Progenitor cell of endocrine pancreas (in vitro differentiated cells): Measurements from ENCODE around the gene CCDC172. TPM values are rescaled to one million over a fixed set of nuclear protein-coding genes. Genes with fewer than 3 reads are reported as not detected.

Experiments used
- DNase-seq: peaks from one replicate; pipeline ENCODE4 v3.0.0; 2021; ENCODE audit warnings: low spot score; ENCODE audit not compliant: unreplicated experiment
- H3K27ac Mint-ChIP-seq: 2 replicates; pipeline ENCODE4 v1.8.0; 2021; ENCODE audit warnings: mild to moderate bottlenecking, moderate library complexity, mixed read lengths
- H3K27me3 Mint-ChIP-seq: 2 replicates; pipeline ENCODE4 v1.8.0; 2021; ENCODE audit warnings: mixed read lengths
- H3K36me3 Mint-ChIP-seq: 2 replicates; pipeline ENCODE4 v1.8.0; 2022; ENCODE audit warnings: mixed read lengths; ENCODE audit not compliant: insufficient read depth
- H3K4me1 Mint-ChIP-seq: 2 replicates; pipeline ENCODE4 v1.8.0; 2021; ENCODE audit warnings: low read depth, mixed read lengths
- H3K4me3 Mint-ChIP-seq: 2 replicates; pipeline ENCODE4 v1.8.0; 2021; ENCODE audit warnings: low read depth, mild to moderate bottlenecking, moderate library complexity, mixed read lengths
- H3K9me3 Mint-ChIP-seq: 2 replicates; pipeline ENCODE4 v1.8.0; 2021; ENCODE audit warnings: low read depth, mixed read lengths
- total RNA-seq: library from RNA; stranded (reverse); gene quantifications from 2 replicates; pipeline ENCODE4 v1.2.1, GENCODE V29; 2021
- TF ChIP-seq, protein P1 (sequence below): fragments of 200-600 bp; sonication (generic); IDR thresholded peaks from one replicate; pipeline ENCODE4 v1.5.0; 2021; ENCODE audit warnings: antibody characterized with exemption, mild to moderate bottlenecking; ENCODE audit not compliant: unreplicated experiment

CCDC172 gene
- total RNA-seq, 1 donor from 2014 or later = not detected

- no peak overlapping the region for H3K4me3 Mint-ChIP-seq
- DNase-seq = no peak
- H3K27me3 Mint-ChIP-seq = peaks cover 9% of the 10 kb centered on the region
- peaks cover 5% of the 10 kb centered on the region for H3K4me1 Mint-ChIP-seq
- no peaks in the 10 kb centered on the region for H3K9me3 Mint-ChIP-seq
- H3K27ac Mint-ChIP-seq = no peak overlapping the region
- no peaks in the 10 kb centered on the region for H3K36me3 Mint-ChIP-seq
- TF ChIP-seq, protein P1, sequence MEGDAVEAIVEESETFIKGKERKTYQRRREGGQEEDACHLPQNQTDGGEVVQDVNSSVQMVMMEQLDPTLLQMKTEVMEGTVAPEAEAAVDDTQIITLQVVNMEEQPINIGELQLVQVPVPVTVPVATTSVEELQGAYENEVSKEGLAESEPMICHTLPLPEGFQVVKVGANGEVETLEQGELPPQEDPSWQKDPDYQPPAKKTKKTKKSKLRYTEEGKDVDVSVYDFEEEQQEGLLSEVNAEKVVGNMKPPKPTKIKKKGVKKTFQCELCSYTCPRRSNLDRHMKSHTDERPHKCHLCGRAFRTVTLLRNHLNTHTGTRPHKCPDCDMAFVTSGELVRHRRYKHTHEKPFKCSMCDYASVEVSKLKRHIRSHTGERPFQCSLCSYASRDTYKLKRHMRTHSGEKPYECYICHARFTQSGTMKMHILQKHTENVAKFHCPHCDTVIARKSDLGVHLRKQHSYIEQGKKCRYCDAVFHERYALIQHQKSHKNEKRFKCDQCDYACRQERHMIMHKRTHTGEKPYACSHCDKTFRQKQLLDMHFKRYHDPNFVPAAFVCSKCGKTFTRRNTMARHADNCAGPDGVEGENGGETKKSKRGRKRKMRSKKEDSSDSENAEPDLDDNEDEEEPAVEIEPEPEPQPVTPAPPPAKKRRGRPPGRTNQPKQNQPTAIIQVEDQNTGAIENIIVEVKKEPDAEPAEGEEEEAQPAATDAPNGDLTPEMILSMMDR = no peak
Measured at GRCh38 chr10:116421815-116422214, 97.6 kb downstream of the CCDC172 start.

DNA sequence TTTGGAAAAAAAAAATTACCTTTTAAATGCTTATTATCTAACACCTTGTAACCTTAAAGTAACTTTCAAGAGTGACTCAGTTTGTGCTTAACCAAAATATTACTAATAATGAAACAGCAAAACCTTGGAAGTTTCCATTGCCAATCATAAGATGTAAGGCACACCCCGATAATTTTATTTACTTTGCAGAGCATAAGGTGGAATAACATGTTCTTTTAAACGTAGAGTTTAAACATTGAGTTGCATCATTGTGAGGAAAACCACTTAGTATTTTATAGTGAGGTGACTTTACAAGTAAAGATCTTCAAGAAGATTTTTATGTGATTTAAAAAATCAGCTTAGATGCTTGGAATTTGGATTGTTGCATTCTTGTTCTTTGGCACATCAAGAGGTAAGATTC, 103.4 kb downstream of the CCDC172 start, which contains the start of gene PNLIPRP3:
Gene PNLIPRP3, plus strand, starts transcription at position 177 of the 400 bp plus-strand sequence. Its CDS starts 166 bp downstream, at position 343.
- Mint-ChIP-seq H3K9me3 (no peaks in the 10 kb centered on the region), H3K27me3 (peaks cover 9% of the 10 kb centered on the region), H3K4me1 (peaks cover 5% of the 10 kb centered on the region), H3K36me3 (no peaks in the 10 kb centered on the region), H3K4me3 (no peak within 1 kb of the TSS), H3K27ac (no peak within 1 kb of the TSS)
- DNase-seq = no peak
- TF ChIP-seq, protein P1 = no peak

DNA sequence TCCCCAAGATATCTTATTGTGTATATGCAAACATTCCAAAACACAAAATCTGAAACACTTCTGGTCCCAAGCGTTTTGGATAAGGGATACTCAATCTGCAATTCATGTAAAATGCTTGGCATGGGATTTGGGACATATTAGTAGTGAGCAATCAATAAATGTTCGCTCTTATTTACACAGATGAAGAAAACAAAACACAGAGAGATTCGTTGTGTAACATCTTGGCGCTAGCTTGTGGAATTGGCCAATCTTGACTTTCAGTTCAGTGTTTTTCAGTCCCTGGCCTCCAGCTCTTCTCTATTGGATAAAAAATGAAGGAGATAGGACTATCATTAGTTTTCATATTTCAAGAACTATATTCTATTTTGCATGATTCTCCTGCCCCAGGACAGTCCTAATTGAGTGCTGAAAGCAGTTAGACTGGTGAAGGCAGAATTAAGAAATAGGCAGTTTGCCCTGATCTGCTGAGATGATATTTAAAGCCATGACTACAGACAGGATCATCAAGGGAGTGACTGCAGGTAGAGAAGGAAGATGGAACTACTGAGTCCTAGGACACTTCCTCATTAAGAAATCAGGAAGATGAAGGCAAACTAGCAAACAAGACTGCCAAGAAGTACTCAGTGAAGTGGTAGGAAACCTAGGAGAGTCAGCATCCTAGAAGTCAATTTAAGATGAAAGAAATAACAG, 105.2 kb downstream of the CCDC172 start:
- Mint-ChIP-seq H3K4me3 (no peak overlapping the region), H3K4me1 (peaks cover 5% of the 10 kb centered on the region), H3K27ac (no peak overlapping the region), H3K27me3 (peaks cover 9% of the 10 kb centered on the region), H3K36me3 (no peaks in the 10 kb centered on the region), H3K9me3 (no peaks in the 10 kb centered on the region)
- no peak for DNase-seq
- TF ChIP-seq, protein P1 = no peak

Other genes starting within 250 kb of the CCDC172 start
- 8.7 and 14.6 TPM in 2 replicates for gene GFRA1, start 51.2 kb upstream of the CCDC172 start, total RNA-seq
- gene PNLIPRP3, start 103.4 kb downstream of the CCDC172 start, total RNA-seq = not detected in 2 replicates
- not detected in 2 replicates for gene PNLIP, start 221.5 kb downstream of the CCDC172 start, total RNA-seq